HCT116 (cell line): ENCODE measurements around the gene MAPRE3. TPM values are rescaled to one million over a fixed set of nuclear protein-coding genes. Genes with fewer than 3 reads are reported as not detected.

Experiments
- ATAC-seq: fragments of 200-7000 bp; cut with Tn5 transposase; 2 replicates; pipeline ENCODE4 v1.9.1; 2020; ENCODE audit warnings: mild to moderate bottlenecking, moderate library complexity
- BruUV-seq: library from RNA; stranded (reverse); fragments of 400-500 nt; replicated peaks from 2 replicates; lab custom pipeline; 2021; lab: Mats Ljungman, UMichigan
- CTCF ChIA-PET: fragments of 300-600 bp; sonication (Branson Sonifier 250); formaldehyde crosslinking; loops from one replicate; lab custom pipeline; 2021; ENCODE audit warnings: antibody characterized with exemption; lab: Charles Lee
- POLR2A ChIA-PET: fragments of 300-600, 350-600 bp; sonication (Branson Sonifier 250); formaldehyde crosslinking; loops from one replicate; lab custom pipeline; 2021; ENCODE audit warnings: antibody characterized with exemption; lab: Charles Lee
- RAD21 ChIA-PET, 2 experiments: fragments of 300-600 bp; sonication (Branson Sonifier 250); formaldehyde crosslinking; loops; one replicate each; lab custom pipeline; 2023; ENCODE audit warnings: low total read pairs in 2 of 2; ENCODE audit not compliant: uncharacterized antibody in 2 of 2, unreplicated experiment in 2 of 2, low non-redundant PET in 1 of 2; lab: Charles Lee
- DNase-seq: peaks from one replicate; pipeline ENCODE4 v3.0.0-alpha.2; 2010; ENCODE audit warnings: low read depth, low spot score
- H2AFZ ChIP-seq: fragments of 200-600 bp; shearing (Covaris generic), sonication (generic); 2 replicates; pipeline ENCODE4 v1.6.1; 2017; ENCODE audit warnings: low read depth, mixed run types, mixed read lengths, antibody characterized with exemption, low read length; ENCODE audit not compliant: poor library complexity, severe bottlenecking
- H3K27ac ChIP-seq: 2 replicates; pipeline ENCODE4 v1.5.1; 2012; ENCODE audit warnings: low read depth, low read length
- H3K27me3 ChIP-seq: fragments of 200-600 bp; sonication (generic); 2 replicates; pipeline ENCODE4 v1.6.1; 2016; ENCODE audit warnings: mixed run types, low read length, mixed read lengths; ENCODE audit not compliant: insufficient read depth
- H3K36me3 ChIP-seq, 2 experiments: fragments of 200-500 bp in 1 of 2; fragments of 200-600 bp in 1 of 2; sonication (Bioruptor generic) in 1 of 2; sonication (generic) in 1 of 2; 2 replicates each; pipeline versions ENCODE4 v1.5.1 to v1.6.1; 2014 to 2016; ENCODE audit warnings: low read length in 2 of 2, inconsistent platforms in 1 of 2, mixed read lengths in 1 of 2, mixed run types in 1 of 2; ENCODE audit not compliant: insufficient read depth in 2 of 2, control insufficient read depth in 1 of 2
- H3K4me1 ChIP-seq, 2 experiments: fragments of 200-600 bp in 1 of 2; sonication (generic) in 1 of 2; 2 replicates each; pipeline versions ENCODE4 v1.5.1 to v1.6.1; 2012 to 2017; ENCODE audit warnings: low read length in 2 of 2, inconsistent platforms in 1 of 2, mild to moderate bottlenecking in 1 of 2, mixed read lengths in 1 of 2, mixed run types in 1 of 2, moderate library complexity in 1 of 2; ENCODE audit not compliant: insufficient read depth in 2 of 2, control insufficient read depth in 1 of 2
- H3K4me2 ChIP-seq: fragments of 200-600 bp; sonication (generic); 2 replicates; pipeline ENCODE4 v1.6.1; 2017; ENCODE audit warnings: mixed run types, low read length, mixed read lengths
- H3K4me3 ChIP-seq, 2 experiments: fragments of 200-600 bp in 1 of 2; sonication (generic) in 1 of 2; replicated peaks in 1 of 2; 2 replicates each; pipeline ENCODE4 v1.5.1; 2011 to 2016; ENCODE audit warnings: low read length in 2 of 2, control low read depth in 1 of 2, low read depth in 1 of 2, mild to moderate bottlenecking in 1 of 2, mixed read lengths in 1 of 2, mixed run types in 1 of 2
- H3K79me2 ChIP-seq: fragments of 200-600 bp; sonication (generic); 2 replicates; pipeline ENCODE4 v1.6.1; 2017; ENCODE audit warnings: mild to moderate bottlenecking, mixed run types, low read length, moderate library complexity, mixed read lengths; ENCODE audit not compliant: insufficient read depth
- H3K9ac ChIP-seq: fragments of 200-600 bp; sonication (generic); 2 replicates; pipeline ENCODE4 v1.6.1; 2016; ENCODE audit warnings: low read length, mixed read lengths
- H3K9me2 ChIP-seq: fragments of 200-600 bp; sonication (generic), shearing (Covaris generic); 2 replicates; pipeline ENCODE4 v1.6.1; 2017; ENCODE audit warnings: mixed run types, mild to moderate bottlenecking, moderate library complexity; ENCODE audit not compliant: insufficient read depth
- H3K9me3 ChIP-seq, 2 experiments: fragments of 200-500 bp in 1 of 2; fragments of 200-600 bp in 1 of 2; sonication (Bioruptor generic) in 1 of 2; sonication (generic) in 1 of 2; 2 replicates each; pipeline ENCODE4 v1.6.1; 2014 to 2017; ENCODE audit warnings: low read length in 2 of 2, mixed read lengths in 2 of 2, inconsistent platforms in 1 of 2, low read depth in 1 of 2, mild to moderate bottlenecking in 1 of 2, mixed run types in 1 of 2, moderate library complexity in 1 of 2; ENCODE audit not compliant: control insufficient read depth in 1 of 2, insufficient read depth in 1 of 2
- H4K20me1 ChIP-seq: fragments of 200-600 bp; sonication (generic), shearing (Covaris generic); 2 replicates; pipeline ENCODE4 v1.6.1; 2017; ENCODE audit warnings: mixed run types, mild to moderate bottlenecking, moderate library complexity; ENCODE audit not compliant: insufficient read depth
- CBX3 ChIP-seq: IDR thresholded peaks from 2 replicates; pipeline ENCODE4 v1.6.1; 2012; ENCODE audit warnings: low read depth
- CEBPB ChIP-seq: IDR thresholded peaks from 2 replicates; pipeline ENCODE4 v1.6.1; 2012; ENCODE audit warnings: low read depth
- EZH2 ChIP-seq: fragments of 200-600 bp; sonication (generic); IDR thresholded peaks from 2 replicates; pipeline ENCODE4 v1.6.1; 2017; ENCODE audit warnings: antibody characterized with exemption, mixed run types
- EZH2phosphoT487 ChIP-seq: fragments of 200-600 bp; IDR thresholded peaks from 2 replicates; pipeline ENCODE4 v1.6.1; 2018; ENCODE audit warnings: antibody characterized with exemption, borderline replicate concordance
- FOSL1 ChIP-seq: IDR thresholded peaks from 2 replicates; pipeline ENCODE4 v1.6.1; 2012; ENCODE audit warnings: low read depth
- JUND ChIP-seq: IDR thresholded peaks from 2 replicates; pipeline ENCODE4 v1.6.1; 2012
- RAD21 ChIP-seq: IDR thresholded peaks from 2 replicates; pipeline ENCODE4 v1.6.1; 2012; ENCODE audit warnings: low read depth, mild to moderate bottlenecking
- SIN3A ChIP-seq: IDR thresholded peaks from 2 replicates; pipeline ENCODE4 v1.6.1; 2012; ENCODE audit warnings: low read depth
- SP1 ChIP-seq: IDR thresholded peaks from 2 replicates; pipeline ENCODE4 v1.6.1; 2012; ENCODE audit warnings: low read depth
- SRF ChIP-seq: IDR thresholded peaks from 2 replicates; pipeline ENCODE4 v1.6.1; 2012; ENCODE audit warnings: low read depth
- TCF7L2 ChIP-seq: IDR thresholded peaks from 2 replicates; pipeline ENCODE4 v1.7.0; 2011; ENCODE audit warnings: borderline replicate concordance, inconsistent platforms; ENCODE audit not compliant: insufficient read depth, insufficient read length; ENCODE audit errors: extremely low read depth
- YY1 ChIP-seq: IDR thresholded peaks from 2 replicates; pipeline ENCODE4 v1.6.1; 2011; ENCODE audit warnings: low read length, low read depth, moderate library complexity, mild to moderate bottlenecking; ENCODE audit not compliant: insufficient replicate concordance; ENCODE audit errors: extremely low read depth
- ZFX ChIP-seq: fragments of 450-650 bp; IDR thresholded peaks from 2 replicates; pipeline ENCODE4 v1.6.1; 2017
- ZNF274 ChIP-seq: fragments of 200-500 bp; sonication (Bioruptor generic); IDR thresholded peaks from 2 replicates; pipeline ENCODE4 v1.6.1; 2014; ENCODE audit warnings: mild to moderate bottlenecking, low read depth, low read length, inconsistent platforms
- intact Hi-C: fragments of 100-400 bp; cut with micrococcal nuclease; formaldehyde crosslinking; loops from 2 replicates; pipeline ENCODE4 v1.10.0; 2022
- total RNA-seq: library from RNA; stranded (reverse); gene quantifications from one replicate; pipeline ENCODE4 v1.2.1, GENCODE V29; 2021; ENCODE audit not compliant: unreplicated experiment
- TF ChIP-seq, protein P1 (sequence below): IDR thresholded peaks from 2 replicates; pipeline ENCODE4 v1.6.1; 2012
- TF ChIP-seq, protein P2 (sequence below): IDR thresholded peaks from 2 replicates; pipeline ENCODE4 v1.6.1; 2012
- TF ChIP-seq, protein P3 (sequence below): IDR thresholded peaks from 2 replicates; pipeline ENCODE4 v1.6.1; 2011; ENCODE audit warnings: mild to moderate bottlenecking, low read length, moderate library complexity; ENCODE audit not compliant: insufficient replicate concordance; ENCODE audit errors: extremely low read depth

Gene MAPRE3
- total RNA-seq, 1 experiment from 2014 or later, result 12.1 TPM

DNA sequence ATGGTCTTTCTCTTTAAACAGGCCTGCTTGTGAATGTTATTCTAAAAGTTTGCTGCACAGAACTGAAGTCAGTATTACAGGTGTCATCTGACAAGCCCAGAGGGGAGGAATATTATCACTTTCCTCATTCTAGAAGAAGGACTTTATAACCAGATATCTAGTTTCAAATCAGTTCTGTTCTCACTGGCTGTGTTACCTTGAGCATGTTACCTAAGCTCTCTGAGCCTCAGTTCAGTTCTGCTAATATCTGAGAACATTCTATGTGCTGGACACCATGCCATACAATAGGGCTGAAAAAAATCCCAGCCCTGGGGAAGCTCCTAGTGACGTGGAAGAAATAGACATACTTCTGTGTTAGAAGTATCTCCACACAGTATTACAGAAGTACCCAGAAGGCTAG lies 27.9 kb downstream of the MAPRE3 start:
- H3K4me1 ChIP-seq, result peaks cover 0 to 6% of the 10 kb centered on the region in 2 experiments; a peak in 2 of 4 replicates
- no TSS peak for BruUV-seq
- TF ChIP-seq RAD21 (no peak), SRF (no peak), SIN3A (no peak), CBX3 (no peak), EZH2phosphoT487 (no peak)
- TF ChIP-seq, protein P1, sequence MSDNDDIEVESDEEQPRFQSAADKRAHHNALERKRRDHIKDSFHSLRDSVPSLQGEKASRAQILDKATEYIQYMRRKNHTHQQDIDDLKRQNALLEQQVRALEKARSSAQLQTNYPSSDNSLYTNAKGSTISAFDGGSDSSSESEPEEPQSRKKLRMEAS, result no peak
- TF ChIP-seq, all 23 proteins: peak for 0
- ATAC-seq, result no peak
- H2AFZ ChIP-seq, result no peak overlapping the region
- ChIA-PET RAD21 (no interaction called here), CTCF (no interaction called here), POLR2A (no interaction called here)
- no peak overlapping the region for H3K27ac ChIP-seq
- H3K9me2 ChIP-seq, result no peaks in the 10 kb centered on the region
- H3K36me3 ChIP-seq, result no peaks in the 10 kb centered on the region
- no peaks in the 10 kb centered on the region for H3K79me2 ChIP-seq
- intact Hi-C loops, result no loop called here
- no peak overlapping the region for H3K9ac ChIP-seq
- no peak for DNase-seq
- H3K27me3 ChIP-seq, result no peaks in the 10 kb centered on the region
- no peaks in the 10 kb centered on the region for H3K9me3 ChIP-seq
- no peaks in the 10 kb centered on the region for H4K20me1 ChIP-seq
- no peak overlapping the region for H3K4me3 ChIP-seq
- H3K4me2 ChIP-seq, result no peak overlapping the region

DNA sequence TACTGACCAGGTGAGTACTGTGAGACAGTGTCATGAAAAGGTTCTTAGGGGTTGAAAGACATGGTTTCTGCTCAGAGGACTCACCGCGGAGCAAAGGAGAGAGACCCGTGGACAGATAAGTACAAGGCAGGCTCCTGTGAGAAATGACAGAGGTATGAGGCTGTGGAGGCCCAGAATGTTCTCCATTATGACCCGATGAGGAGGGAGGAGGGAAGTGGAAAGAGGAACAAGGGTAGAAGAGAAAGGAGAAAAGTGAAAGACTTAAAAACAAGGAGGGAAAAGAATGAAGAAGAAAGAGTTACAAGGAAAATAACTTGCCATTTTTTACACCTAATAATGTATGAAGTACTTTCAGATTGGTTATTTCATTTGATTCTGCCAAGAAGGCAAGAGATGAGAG lies 29.8 kb downstream of the MAPRE3 start:
- Histone ChIP-seq H3K27me3 (no peaks in the 10 kb centered on the region), H3K27ac (no peak overlapping the region), H3K9ac (no peak overlapping the region), H3K36me3 (no peaks in the 10 kb centered on the region), H3K4me3 (no peak overlapping the region), H3K9me2 (no peaks in the 10 kb centered on the region), H3K9me3 (no peaks in the 10 kb centered on the region), H4K20me1 (no peaks in the 10 kb centered on the region), H3K4me2 (no peak overlapping the region), H3K79me2 (no peaks in the 10 kb centered on the region), H2AFZ (no peak overlapping the region), H3K4me1 (peaks cover 0 to 16% of the 10 kb centered on the region in 2 experiments; a peak in 2 of 4 replicates)
- ChIA-PET CTCF (no interaction called here), RAD21 (no interaction called here), POLR2A (no interaction called here)
- intact Hi-C loops, result no loop called here
- DNase-seq (no peak), ATAC-seq (no peak)
- no TSS peak for BruUV-seq
- no peak for TF ChIP-seq TCF7L2
- TF ChIP-seq CBX3, result no peak
- TF ChIP-seq EZH2, result no peak
- no peak for TF ChIP-seq ZNF274
- TF ChIP-seq, protein P2, sequence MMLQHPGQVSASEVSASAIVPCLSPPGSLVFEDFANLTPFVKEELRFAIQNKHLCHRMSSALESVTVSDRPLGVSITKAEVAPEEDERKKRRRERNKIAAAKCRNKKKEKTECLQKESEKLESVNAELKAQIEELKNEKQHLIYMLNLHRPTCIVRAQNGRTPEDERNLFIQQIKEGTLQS, result no peak
- TF ChIP-seq SP1, result no peak
- no peak for TF ChIP-seq CEBPB
- TF ChIP-seq FOSL1, result no peak
- no peak for TF ChIP-seq JUND
- no peak for TF ChIP-seq ZFX
- TF ChIP-seq, protein P3, sequence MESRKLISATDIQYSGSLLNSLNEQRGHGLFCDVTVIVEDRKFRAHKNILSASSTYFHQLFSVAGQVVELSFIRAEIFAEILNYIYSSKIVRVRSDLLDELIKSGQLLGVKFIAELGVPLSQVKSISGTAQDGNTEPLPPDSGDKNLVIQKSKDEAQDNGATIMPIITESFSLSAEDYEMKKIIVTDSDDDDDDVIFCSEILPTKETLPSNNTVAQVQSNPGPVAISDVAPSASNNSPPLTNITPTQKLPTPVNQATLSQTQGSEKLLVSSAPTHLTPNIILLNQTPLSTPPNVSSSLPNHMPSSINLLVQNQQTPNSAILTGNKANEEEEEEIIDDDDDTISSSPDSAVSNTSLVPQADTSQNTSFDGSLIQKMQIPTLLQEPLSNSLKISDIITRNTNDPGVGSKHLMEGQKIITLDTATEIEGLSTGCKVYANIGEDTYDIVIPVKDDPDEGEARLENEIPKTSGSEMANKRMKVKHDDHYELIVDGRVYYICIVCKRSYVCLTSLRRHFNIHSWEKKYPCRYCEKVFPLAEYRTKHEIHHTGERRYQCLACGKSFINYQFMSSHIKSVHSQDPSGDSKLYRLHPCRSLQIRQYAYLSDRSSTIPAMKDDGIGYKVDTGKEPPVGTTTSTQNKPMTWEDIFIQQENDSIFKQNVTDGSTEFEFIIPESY, result no peak
- no peak for TF ChIP-seq YY1
